Astrocyte of the cerebellum (primary cell): Measurements from ENCODE around the gene RBMS3.
"Not testable (repeated sequence)": the region's sequence is repeated elsewhere in the genome, so short reads cannot be mapped to it uniquely, and the experiment has no call there.

Experiments
- DNase-seq: peaks from one replicate; pipeline ENCODE4 v3.0.0-alpha.2; 2011; ENCODE audit warnings: low read depth
- H3K4me3 ChIP-seq: 2 replicates; pipeline ENCODE4 v1.5.1; 2011; ENCODE audit warnings: mild to moderate bottlenecking, low read depth, low read length, moderate library complexity
- CTCF ChIP-seq: IDR thresholded peaks from 2 replicates; pipeline ENCODE4 v1.5.1; 2012; ENCODE audit warnings: low read length, low read depth, moderate library complexity, mild to moderate bottlenecking; ENCODE audit errors: missing control alignments
- in situ Hi-C: cut with HindIII; loops from 2 replicates; pipeline ENCODE4 v1.10.0; 2017; ENCODE audit warnings: low sequenced_read_pairs

Gene RBMS3

GRCh38 chr3:30035935-30036567 is 755.2 kb downstream of the RBMS3 start:
- no peak for TF ChIP-seq CTCF
- in situ Hi-C loops: loop anchor here (25.0 kb wide), 1 partner anchor 676 kb away; no protein-coding TSS in a partner anchor
- H3K4me3 ChIP-seq: no peak overlapping the region
- DNase-seq: no peak

GRCh38 chr3:30040126-30040525 is 759.3 kb downstream of the RBMS3 start:
- in situ Hi-C loops: loop anchor here (25.0 kb wide), 1 partner anchor 672 kb away; no protein-coding TSS in a partner anchor
- DNase-seq: no peak
- TF ChIP-seq CTCF: no peak
- H3K4me3 ChIP-seq: no peak overlapping the region

GRCh38 chr3:30041481-30041880 is 760.6 kb downstream of the RBMS3 start:
- DNase-seq, H3K4me3 ChIP-seq: not testable (repeated sequence)
- in situ Hi-C loops: loop anchor here (25.0 kb wide), 1 partner anchor 671 kb away; no protein-coding TSS in a partner anchor

GRCh38 chr3:30042274-30042859 is 761.5 kb downstream of the RBMS3 start:
- no peak overlapping the region for H3K4me3 ChIP-seq
- peak; percentile 79 for DNase-seq
- peak; percentile 73 for TF ChIP-seq CTCF
- in situ Hi-C loops: loop anchor here (25.0 kb wide), 1 partner anchor 670 kb away; no protein-coding TSS in a partner anchor

GRCh38 chr3:30042916-30043555 is 762.2 kb downstream of the RBMS3 start:
- in situ Hi-C loops: loop anchor here (25.0 kb wide), 1 partner anchor 669 kb away; no protein-coding TSS in a partner anchor
- DNase-seq: no peak
- no peak for TF ChIP-seq CTCF
- H3K4me3 ChIP-seq: no peak overlapping the region

- in situ Hi-C loops: loop anchor here (25.0 kb wide), 1 partner anchor 668 kb away; no protein-coding TSS in a partner anchor
- H3K4me3 ChIP-seq: no peak overlapping the region
- no peak for TF ChIP-seq CTCF
- DNase-seq: no peak
Observed at GRCh38 chr3:30044515-30044914, 763.6 kb downstream of the RBMS3 start.
